ENCODE data around the gene CSF1R. TPM values are rescaled to one million over a fixed set of nuclear protein-coding genes. Genes with fewer than 3 reads are reported as not detected.

CSF1R gene
- polyA plus RNA-seq, 2 of the 4 experiments (the other 2 are of a cell fraction): 0.06 TPM; not detected in 1

DNA sequence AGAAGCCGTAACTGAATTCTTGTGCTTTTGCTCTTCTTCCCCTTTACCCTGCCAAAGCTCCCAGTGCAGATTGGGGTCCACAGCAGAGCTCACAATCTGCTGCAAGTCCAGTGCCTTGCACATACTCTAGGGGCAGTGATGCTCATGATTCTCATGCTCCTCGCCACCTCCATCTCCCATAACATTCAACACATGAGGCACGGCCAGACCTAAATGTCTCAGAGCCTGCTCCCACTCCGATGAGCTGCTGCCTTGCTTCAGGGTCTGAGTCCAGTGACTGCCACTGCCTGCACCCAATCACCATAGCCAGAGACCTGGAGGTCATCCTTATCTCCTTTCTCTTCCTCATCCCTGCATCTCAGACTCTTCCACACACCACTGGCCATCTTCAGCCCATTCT, 10.5 kb downstream of the CSF1R start:
- ATAC-seq (peak; percentile 62 to 82; a peak in 4 of 6 replicates), FAIRE-seq (no peak), DNase-seq (ENCODE audit: low read depth in 1 of 2, low spot score in 1 of 2) (peak in 1 of 2 experiments; percentile 17)
- ChIA-PET POLR2A (no interaction called here), CTCF (interaction anchor here (0.7 to 1.9 kb wide), 3 partner anchors 42 to 275 kb away, joined by 3 to 6 read pairs (median 5); no protein-coding TSS in a partner anchor)
- Histone ChIP-seq H3K4me3 (no peak overlapping the region), H3K4me1 (no peaks in the 10 kb centered on the region), H3K27ac (no peak overlapping the region), H3K9me3 (no peaks in the 10 kb centered on the region), H3K4me2 (no peak overlapping the region)
- WGBS (ENCODE audit: missing lambda C conversion rate): 45% methylated on average over 4 of the region's 4 CpGs
- TF ChIP-seq CTCF (IDR thresholded peaks at IDR 0.05): no peak
- TF ChIP-seq CHD2 (IDR thresholded peaks at IDR 0.05; ENCODE audit: low read length, partially characterized antibody): no peak
- TF ChIP-seq HEYL (CRISPR knock-in tag; IDR thresholded peaks at IDR 0.05): no peak
- TF ChIP-seq, protein P1, sequence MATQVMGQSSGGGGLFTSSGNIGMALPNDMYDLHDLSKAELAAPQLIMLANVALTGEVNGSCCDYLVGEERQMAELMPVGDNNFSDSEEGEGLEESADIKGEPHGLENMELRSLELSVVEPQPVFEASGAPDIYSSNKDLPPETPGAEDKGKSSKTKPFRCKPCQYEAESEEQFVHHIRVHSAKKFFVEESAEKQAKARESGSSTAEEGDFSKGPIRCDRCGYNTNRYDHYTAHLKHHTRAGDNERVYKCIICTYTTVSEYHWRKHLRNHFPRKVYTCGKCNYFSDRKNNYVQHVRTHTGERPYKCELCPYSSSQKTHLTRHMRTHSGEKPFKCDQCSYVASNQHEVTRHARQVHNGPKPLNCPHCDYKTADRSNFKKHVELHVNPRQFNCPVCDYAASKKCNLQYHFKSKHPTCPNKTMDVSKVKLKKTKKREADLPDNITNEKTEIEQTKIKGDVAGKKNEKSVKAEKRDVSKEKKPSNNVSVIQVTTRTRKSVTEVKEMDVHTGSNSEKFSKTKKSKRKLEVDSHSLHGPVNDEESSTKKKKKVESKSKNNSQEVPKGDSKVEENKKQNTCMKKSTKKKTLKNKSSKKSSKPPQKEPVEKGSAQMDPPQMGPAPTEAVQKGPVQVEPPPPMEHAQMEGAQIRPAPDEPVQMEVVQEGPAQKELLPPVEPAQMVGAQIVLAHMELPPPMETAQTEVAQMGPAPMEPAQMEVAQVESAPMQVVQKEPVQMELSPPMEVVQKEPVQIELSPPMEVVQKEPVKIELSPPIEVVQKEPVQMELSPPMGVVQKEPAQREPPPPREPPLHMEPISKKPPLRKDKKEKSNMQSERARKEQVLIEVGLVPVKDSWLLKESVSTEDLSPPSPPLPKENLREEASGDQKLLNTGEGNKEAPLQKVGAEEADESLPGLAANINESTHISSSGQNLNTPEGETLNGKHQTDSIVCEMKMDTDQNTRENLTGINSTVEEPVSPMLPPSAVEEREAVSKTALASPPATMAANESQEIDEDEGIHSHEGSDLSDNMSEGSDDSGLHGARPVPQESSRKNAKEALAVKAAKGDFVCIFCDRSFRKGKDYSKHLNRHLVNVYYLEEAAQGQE (IDR thresholded peaks at IDR 0.05): no peak

- ATAC-seq: no peak
- 48% methylated on average over 4 of the region's 4 CpGs for WGBS (ENCODE audit: missing lambda C conversion rate)
- no peaks in the 10 kb centered on the region for H3K9me3 ChIP-seq
- no peaks in the 10 kb centered on the region for H3K4me1 ChIP-seq
- no peak overlapping the region for H3K27ac ChIP-seq
- no peak overlapping the region for H3K4me3 ChIP-seq
- H3K4me2 ChIP-seq: no peak overlapping the region
- POLR2A ChIA-PET: no interaction called here
- DNase-seq (ENCODE audit: low read depth in 1 of 2, low spot score in 1 of 2): no peak
- CTCF ChIA-PET: interaction anchor here (0.7 to 1.9 kb wide), 3 partner anchors 42 to 275 kb away, joined by 3 to 6 read pairs (median 5); no protein-coding TSS in a partner anchor
- TF ChIP-seq CEBPB (IDR thresholded peaks at IDR 0.05): no peak
- TF ChIP-seq, protein P2, sequence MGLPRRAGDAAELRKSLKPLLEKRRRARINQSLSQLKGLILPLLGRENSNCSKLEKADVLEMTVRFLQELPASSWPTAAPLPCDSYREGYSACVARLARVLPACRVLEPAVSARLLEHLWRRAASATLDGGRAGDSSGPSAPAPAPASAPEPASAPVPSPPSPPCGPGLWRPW (IDR thresholded peaks at IDR 0.05): no peak
- no peak for TF ChIP-seq NFE2L2 (conservative IDR thresholded peaks at IDR 0.05; ENCODE audit: low read length)
- TF ChIP-seq ESRRA (IDR thresholded peaks at IDR 0.05; ENCODE audit: borderline replicate concordance, low read length): no peak
- TF ChIP-seq ZNF302 (CRISPR knock-in tag; IDR thresholded peaks at IDR 0.05): no peak
- no peak for TF ChIP-seq RFX5 (IDR thresholded peaks at IDR 0.05)
- TF ChIP-seq PBX3 (IDR thresholded peaks at IDR 0.05): no peak
- TF ChIP-seq FOSL2 (IDR thresholded peaks at IDR 0.05): no peak
- no peak for TF ChIP-seq FOSL2 (CRISPR knock-in tag; IDR thresholded peaks at IDR 0.05)
- TF ChIP-seq HOXB13 (CRISPR knock-in tag; IDR thresholded peaks at IDR 0.05; ENCODE audit: low read depth): no peak
- no peak for TF ChIP-seq MYC (IDR thresholded peaks at IDR 0.05; ENCODE audit: borderline replicate concordance, low read length)
- TF ChIP-seq RCOR1 (IDR thresholded peaks at IDR 0.05; ENCODE audit: low read depth, low read length): no peak
- TF ChIP-seq SREBF2 (IDR thresholded peaks at IDR 0.05): no peak
- TF ChIP-seq, protein P3, sequence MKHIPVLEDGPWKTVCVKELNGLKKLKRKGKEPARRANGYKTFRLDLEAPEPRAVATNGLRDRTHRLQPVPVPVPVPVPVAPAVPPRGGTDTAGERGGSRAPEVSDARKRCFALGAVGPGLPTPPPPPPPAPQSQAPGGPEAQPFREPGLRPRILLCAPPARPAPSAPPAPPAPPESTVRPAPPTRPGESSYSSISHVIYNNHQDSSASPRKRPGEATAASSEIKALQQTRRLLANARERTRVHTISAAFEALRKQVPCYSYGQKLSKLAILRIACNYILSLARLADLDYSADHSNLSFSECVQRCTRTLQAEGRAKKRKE (CRISPR knock-in tag; IDR thresholded peaks at IDR 0.05; ENCODE audit: low read depth): no peak
- TF ChIP-seq BHLHE40 (IDR thresholded peaks at IDR 0.05; ENCODE audit: low read depth, low read length): no peak
- TF ChIP-seq, protein P4, sequence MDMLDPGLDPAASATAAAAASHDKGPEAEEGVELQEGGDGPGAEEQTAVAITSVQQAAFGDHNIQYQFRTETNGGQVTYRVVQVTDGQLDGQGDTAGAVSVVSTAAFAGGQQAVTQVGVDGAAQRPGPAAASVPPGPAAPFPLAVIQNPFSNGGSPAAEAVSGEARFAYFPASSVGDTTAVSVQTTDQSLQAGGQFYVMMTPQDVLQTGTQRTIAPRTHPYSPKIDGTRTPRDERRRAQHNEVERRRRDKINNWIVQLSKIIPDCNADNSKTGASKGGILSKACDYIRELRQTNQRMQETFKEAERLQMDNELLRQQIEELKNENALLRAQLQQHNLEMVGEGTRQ (IDR thresholded peaks at IDR 0.05): no peak
- FAIRE-seq: no peak
Measured at GRCh38 chr5:150075233-150075632, 11.1 kb downstream of the CSF1R start.

Data from A549 (cell line).